Erythroblast (primary cell): ENCODE measurements around the gene TMEM255A.

ENCODE experiments used
- GATA1 ChIP-seq: IDR thresholded peaks from 2 replicates; pipeline ENCODE4 v1.6.1; 2011; ENCODE audit warnings: low read depth, mild to moderate bottlenecking, control low read depth, low read length, moderate library complexity
- POLR2A ChIP-seq: IDR thresholded peaks from 2 replicates; pipeline ENCODE4 v1.6.1; 2011; ENCODE audit warnings: mild to moderate bottlenecking, low read length

DNA sequence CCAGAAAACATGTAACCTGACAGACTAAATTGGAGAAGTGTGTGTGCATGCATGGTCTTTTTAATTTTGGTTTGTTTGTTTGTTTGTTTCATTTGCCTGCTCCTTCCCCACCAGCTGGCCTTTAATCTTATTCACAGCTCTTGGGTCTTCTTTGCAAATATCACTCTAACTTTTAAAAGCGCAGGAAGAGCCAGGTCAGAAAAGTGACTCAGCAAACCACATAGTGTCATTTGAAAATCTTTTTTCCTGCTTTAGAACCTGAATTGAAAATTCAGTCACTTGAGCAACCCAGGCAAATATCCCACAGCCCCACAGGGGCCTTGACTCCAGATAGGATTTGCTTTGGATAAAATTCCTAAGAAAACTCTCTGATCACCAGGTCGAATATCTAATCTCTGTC is 4.6 kb downstream of the TMEM255A start:
- TF ChIP-seq POLR2A (no peak), GATA1 (no peak)
